Effector memory CD8-positive, alpha-beta T cell (primary cell): ENCODE measurements around the gene MRPL47.

Experiments used
- ATAC-seq: fragments of 150-1000 bp; cut with Tn5 transposase; replicated peaks from 2 replicates; pipeline ENCODE4 v1.10.0; 2021; ENCODE audit warnings: mild to moderate bottlenecking, moderate library complexity
- DNase-seq, 3 experiments: peaks; one replicate each; pipeline ENCODE4 v3.0.0; 2021
- H3K27ac Mint-ChIP-seq, 2 donors: one replicate each; pipeline ENCODE4 v1.8.0; 2022; ENCODE audit warnings: mild to moderate bottlenecking in 2 of 2, mixed read lengths in 2 of 2, moderate library complexity in 2 of 2
- H3K27me3 Mint-ChIP-seq, 2 donors: one replicate each; pipeline ENCODE4 v1.8.0; 2022; ENCODE audit warnings: mixed read lengths in 2 of 2
- H3K36me3 Mint-ChIP-seq: one replicate; pipeline ENCODE4 v1.8.0; 2022; ENCODE audit warnings: mild to moderate bottlenecking, moderate library complexity, mixed read lengths; ENCODE audit not compliant: insufficient read depth
- H3K4me1 Mint-ChIP-seq, 2 donors: one replicate each; pipeline ENCODE4 v1.8.0; 2022; ENCODE audit warnings: low read depth in 2 of 2, mixed read lengths in 2 of 2
- H3K4me3 Mint-ChIP-seq, 2 donors: one replicate each; pipeline ENCODE4 v1.8.0; 2022; ENCODE audit warnings: mild to moderate bottlenecking in 2 of 2, mixed read lengths in 2 of 2, moderate library complexity in 2 of 2
- H3K9me3 Mint-ChIP-seq, 2 donors: one replicate each; pipeline ENCODE4 v1.8.0; 2022; ENCODE audit warnings: mixed read lengths in 2 of 2

MRPL47 gene

DNA sequence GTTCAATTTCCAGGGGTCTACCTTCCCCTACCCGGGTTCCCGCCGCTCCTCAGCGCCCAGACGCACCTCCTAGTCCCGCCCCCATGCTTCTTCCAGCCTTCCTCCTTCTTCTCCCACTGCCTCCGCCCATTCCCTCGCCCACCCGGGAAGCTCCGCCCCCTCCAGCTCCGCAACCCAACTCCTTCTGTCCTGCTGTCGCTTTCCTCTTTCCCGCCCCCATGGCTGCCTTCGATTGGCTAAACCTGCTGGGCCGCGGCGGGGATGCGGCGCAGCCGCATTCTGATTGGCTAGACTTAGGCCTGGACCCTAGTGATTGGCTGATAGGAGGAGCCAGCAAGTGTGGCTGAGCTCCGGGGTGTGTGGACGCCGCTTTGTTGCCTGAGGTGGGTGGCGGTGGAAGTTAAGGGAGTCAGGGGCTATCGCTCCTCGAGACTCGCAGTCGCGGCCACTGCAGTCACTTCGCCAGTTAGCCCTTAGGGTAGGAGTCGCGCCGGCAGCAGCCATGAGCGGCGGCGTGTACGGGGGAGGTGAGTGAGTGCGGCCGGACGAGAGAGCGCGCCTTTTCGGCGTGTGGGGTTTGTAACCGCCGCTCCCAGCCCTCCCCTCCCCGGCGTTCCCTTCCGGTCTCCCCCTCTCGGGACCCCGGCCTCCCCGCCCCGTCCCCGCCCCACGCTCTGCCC lies 41.7 kb downstream of the MRPL47 start, which contains the start of gene ACTL6A:
Gene ACTL6A (plus strand): TSS at position 336 of the 680 bp plus-strand sequence. CDS start 167 bp downstream, at position 503.
- peaks cover 8% of the 10 kb centered on the region for H3K36me3 Mint-ChIP-seq
- H3K27ac Mint-ChIP-seq: peak within 1 kb of the TSS; percentile 73 to 87
- H3K27me3 Mint-ChIP-seq: no peaks in the 10 kb centered on the region
- DNase-seq: peak; percentile 93 to 94 (median 94)
- H3K9me3 Mint-ChIP-seq: no peaks in the 10 kb centered on the region
- peak within 1 kb of the TSS; percentile 95 for H3K4me3 Mint-ChIP-seq
- peak; percentile 91 for ATAC-seq
- peaks cover 17 to 24% of the 10 kb centered on the region in 2 donors for H3K4me1 Mint-ChIP-seq

DNA sequence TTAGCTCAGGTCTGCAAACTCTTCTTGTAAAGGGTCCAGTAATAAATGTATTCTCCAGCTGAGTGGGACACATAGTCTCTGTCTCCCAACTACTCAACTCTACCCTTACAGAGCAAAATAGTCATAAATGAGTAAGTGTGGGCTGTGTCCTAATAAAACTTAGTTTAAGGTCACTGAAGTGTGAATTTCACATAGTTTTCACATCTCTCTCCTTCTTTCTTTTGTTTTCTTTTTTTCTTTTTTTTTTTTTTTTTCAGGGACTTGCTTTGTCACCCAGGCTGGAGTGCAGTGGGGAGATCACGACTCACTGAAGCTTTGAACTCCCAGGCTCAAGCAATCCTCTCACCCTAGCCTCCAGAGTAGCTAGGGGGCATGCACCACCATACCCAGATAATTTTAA lies 43.6 kb downstream of the MRPL47 start:
- Mint-ChIP-seq H3K36me3 (peaks cover 8% of the 10 kb centered on the region), H3K27ac (no peak overlapping the region), H3K9me3 (no peaks in the 10 kb centered on the region), H3K4me1 (peaks cover 17 to 22% of the 10 kb centered on the region in 2 donors), H3K4me3 (no peak overlapping the region), H3K27me3 (no peaks in the 10 kb centered on the region)
- ATAC-seq: no peak
- no peak for DNase-seq

DNA sequence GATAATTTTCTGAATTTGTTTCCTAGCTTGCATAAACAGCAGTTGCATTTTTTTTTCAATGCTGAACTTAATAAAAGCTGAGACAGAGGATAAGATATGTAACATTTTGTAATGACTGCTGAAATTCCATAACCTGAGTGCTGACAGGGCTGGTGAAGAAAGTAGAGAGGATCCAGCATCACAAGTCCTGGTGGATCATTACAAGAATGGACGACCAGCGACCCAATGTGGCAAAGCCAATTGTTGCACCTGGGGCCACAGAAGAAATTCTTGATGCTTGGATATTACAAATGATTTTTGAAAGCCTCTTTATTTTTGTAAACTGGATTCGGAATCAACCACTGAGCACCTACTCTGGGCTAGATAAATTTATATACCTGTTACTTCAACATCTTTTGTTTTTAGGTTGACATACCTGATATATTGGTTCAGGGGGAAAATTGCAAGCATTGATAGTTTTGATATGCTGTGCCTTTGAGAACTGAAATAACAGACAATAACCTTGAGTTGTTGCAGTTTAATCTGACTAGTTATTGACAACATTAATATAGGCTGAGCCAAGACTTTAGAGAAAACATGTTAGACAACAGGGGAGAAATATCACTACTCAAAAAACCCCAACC lies 45.6 kb downstream of the MRPL47 start:
- peaks cover 8% of the 10 kb centered on the region for H3K36me3 Mint-ChIP-seq
- no peak overlapping the region for H3K4me3 Mint-ChIP-seq
- DNase-seq: peak; percentile 9 to 37 (median 27)
- no peaks in the 10 kb centered on the region for H3K9me3 Mint-ChIP-seq
- no peaks in the 10 kb centered on the region for H3K27me3 Mint-ChIP-seq
- peaks cover 8 to 9% of the 10 kb centered on the region in 2 donors for H3K4me1 Mint-ChIP-seq
- ATAC-seq: no peak
- H3K27ac Mint-ChIP-seq: no peak overlapping the region

DNA sequence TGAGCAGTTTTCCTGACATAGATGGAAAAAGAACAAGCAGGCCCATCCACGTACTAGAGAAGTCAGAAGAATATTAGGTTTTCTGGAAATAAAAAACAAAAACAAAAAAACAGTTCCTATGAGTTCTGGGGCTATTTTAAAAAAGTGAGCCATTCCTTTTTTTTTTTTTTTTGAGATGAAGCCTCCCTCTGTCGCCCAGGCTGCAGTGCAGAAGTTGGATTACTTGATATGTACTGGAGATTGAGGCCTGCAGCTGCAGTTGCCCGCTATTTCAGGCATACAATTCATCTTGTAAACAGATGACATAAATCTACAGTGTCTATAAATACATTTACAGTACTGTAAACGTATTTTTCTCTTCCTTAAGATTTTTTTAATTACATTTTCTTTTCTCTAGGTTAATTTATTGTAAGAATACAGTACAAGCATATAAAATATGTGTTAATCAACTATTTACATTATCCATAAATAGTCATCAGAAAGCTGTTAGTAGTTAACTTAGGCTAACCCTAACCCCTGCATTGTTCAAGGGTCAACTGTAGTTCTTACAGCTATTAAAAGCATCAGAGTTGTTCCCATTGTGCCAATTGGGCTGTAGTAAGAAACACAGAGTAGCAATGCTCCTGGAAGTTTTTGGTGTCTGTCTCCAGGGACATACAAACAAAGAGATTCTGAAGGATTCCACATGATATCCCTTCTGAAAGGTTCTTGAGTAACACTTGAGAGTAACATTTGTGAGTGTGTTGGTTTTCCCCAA lies 52.9 kb downstream of the MRPL47 start:
- Mint-ChIP-seq H3K36me3 (no peaks in the 10 kb centered on the region), H3K9me3 (no peaks in the 10 kb centered on the region), H3K4me3 (no peak overlapping the region), H3K4me1 (no peaks in the 10 kb centered on the region), H3K27me3 (no peaks in the 10 kb centered on the region), H3K27ac (no peak overlapping the region)
- DNase-seq: no peak
- ATAC-seq: no peak

DNA sequence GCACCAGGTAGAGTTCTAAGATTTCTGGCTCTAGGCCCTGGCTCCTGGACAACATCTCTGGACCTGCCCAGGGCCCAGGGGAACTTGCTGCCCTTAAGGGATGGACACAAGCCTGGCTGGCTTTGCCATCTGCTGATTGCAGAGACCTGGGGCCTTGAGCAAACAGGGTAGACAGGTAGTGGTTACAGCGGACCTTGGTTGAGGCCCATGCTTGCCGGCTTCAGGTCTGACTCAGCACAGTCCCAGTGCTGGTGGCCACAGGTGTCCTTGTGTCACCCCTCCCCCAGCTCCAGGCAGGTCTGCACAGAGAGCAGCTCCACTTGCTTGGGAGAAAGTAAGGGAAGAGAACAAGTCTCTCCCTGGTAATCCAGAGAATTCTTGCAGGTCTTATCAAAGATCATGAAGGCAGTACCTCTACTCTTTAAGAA lies 57.6 kb downstream of the MRPL47 start:
- H3K4me1 Mint-ChIP-seq: no peaks in the 10 kb centered on the region
- ATAC-seq (no peak), DNase-seq (no peak)
- H3K27me3 Mint-ChIP-seq: peaks cover 0 to 5% of the 10 kb centered on the region in 2 donors
- H3K4me3 Mint-ChIP-seq: no peak overlapping the region
- H3K9me3 Mint-ChIP-seq: no peaks in the 10 kb centered on the region
- no peaks in the 10 kb centered on the region for H3K36me3 Mint-ChIP-seq
- H3K27ac Mint-ChIP-seq: no peak overlapping the region

DNA sequence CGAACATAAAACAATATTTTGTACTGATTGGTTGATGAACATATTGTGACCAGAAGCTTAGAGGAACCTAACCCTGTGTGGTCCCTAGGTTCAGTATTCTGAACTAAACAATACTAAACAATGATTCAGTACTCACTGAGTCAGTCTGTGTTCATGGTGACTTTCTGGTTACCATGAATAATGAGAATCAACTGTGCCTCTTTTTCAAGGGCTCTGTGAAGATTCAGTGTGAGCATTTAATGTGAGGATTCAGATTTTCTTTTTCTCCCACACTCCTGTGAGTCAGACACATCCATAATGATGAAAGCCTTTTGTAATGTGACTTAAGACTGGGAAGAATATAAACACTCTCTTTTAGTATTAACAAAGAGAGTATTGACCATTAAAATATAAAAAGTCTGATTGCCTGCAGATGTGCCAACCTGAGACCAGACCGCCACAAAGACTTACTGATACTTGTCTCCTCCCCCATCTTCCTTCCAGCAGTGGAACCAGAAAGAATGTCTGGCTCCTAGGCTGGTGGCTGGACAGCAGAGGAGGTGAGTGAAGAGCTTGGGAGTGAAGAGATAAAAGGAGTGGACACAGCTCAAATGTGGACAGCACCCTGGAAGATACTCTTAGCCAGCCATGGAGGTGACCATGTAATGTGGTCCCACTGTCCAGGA lies 59.3 kb downstream of the MRPL47 start:
- ATAC-seq: no peak
- H3K27me3 Mint-ChIP-seq: peaks cover 0 to 5% of the 10 kb centered on the region in 2 donors

DNA sequence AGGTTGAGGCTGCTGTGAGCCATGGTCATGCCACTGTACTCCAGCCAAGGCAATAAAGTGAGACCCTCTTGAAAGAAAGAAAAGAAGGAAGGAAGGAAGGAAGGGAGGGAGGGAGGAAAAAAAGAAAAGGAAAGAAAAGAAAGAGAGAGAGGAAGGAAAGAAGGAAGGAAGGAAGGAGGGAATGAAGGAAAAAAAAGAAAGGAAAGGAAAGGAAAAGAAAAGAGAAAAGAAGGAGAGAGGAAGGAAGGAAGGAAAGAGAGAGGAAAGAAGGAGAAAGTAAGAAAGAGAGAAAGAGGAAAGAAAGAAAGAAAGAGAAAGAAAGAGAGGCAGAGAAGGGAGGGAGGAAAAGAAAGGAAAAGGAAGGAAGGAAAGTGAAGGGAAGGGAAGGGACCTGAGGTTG lies 62.1 kb downstream of the MRPL47 start:
- H3K27ac Mint-ChIP-seq: no peak overlapping the region
- no peak overlapping the region for H3K4me3 Mint-ChIP-seq
- no peaks in the 10 kb centered on the region for H3K9me3 Mint-ChIP-seq
- H3K4me1 Mint-ChIP-seq: no peaks in the 10 kb centered on the region
- no peak for ATAC-seq
- peaks cover 0 to 5% of the 10 kb centered on the region in 2 donors for H3K27me3 Mint-ChIP-seq
- no peaks in the 10 kb centered on the region for H3K36me3 Mint-ChIP-seq
- no peak for DNase-seq

More for the DNA sequence above, 59.3 kb downstream of the MRPL47 start:
- Mint-ChIP-seq H3K9me3 (no peaks in the 10 kb centered on the region), H3K36me3 (no peaks in the 10 kb centered on the region), H3K27ac (no peak overlapping the region), H3K4me3 (no peak overlapping the region), H3K4me1 (no peaks in the 10 kb centered on the region)
- DNase-seq: no peak

DNA sequence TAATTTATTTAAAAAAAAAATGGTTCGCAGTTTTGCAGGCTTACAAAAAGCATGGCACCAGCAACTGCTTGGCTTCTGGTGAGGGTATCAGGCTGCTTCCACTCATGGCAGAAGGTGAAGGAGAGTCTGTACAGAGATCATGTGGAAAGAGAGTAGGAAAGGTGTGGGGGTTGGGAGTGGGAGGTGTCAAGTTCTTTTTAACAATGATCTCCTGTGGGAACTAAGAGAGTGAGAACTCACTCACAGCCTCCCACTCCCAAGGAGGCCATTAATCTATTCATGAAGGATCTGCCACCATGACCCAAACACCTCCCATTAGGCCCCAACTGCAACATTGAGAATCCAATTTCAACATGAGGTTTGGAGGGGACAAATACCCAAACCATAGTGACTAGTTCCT lies 62.8 kb downstream of the MRPL47 start:
- no peaks in the 10 kb centered on the region for H3K9me3 Mint-ChIP-seq
- H3K27ac Mint-ChIP-seq: no peak overlapping the region
- peaks cover 0 to 5% of the 10 kb centered on the region in 2 donors for H3K27me3 Mint-ChIP-seq
- no peaks in the 10 kb centered on the region for H3K36me3 Mint-ChIP-seq
- no peak for DNase-seq
- ATAC-seq: no peak
- H3K4me1 Mint-ChIP-seq: no peaks in the 10 kb centered on the region
- no peak overlapping the region for H3K4me3 Mint-ChIP-seq

DNA sequence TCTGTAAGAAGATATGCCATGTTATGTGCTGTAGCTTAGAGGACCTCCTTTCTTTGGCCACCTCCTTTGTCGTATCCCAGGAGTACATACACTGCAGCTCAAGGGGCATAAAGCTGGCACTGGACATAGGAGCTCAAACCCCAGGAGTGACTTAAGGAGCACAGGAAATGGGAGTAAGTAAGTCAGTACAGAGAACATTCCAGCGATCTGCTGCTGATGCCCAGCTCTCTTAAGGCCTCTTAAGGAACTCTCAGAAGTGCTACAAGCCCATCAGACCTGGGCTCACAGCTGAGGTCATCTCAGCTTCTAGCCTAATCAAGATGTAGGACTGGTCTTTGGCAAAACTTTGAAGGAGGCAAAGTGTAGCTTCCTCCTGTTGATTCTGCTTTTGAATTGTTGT lies 63.3 kb downstream of the MRPL47 start:
- H3K27me3 Mint-ChIP-seq: peaks cover 0 to 5% of the 10 kb centered on the region in 2 donors
- DNase-seq (no peak), ATAC-seq (no peak)
- no peak overlapping the region for H3K4me3 Mint-ChIP-seq
- no peaks in the 10 kb centered on the region for H3K9me3 Mint-ChIP-seq
- H3K36me3 Mint-ChIP-seq: no peaks in the 10 kb centered on the region
- H3K4me1 Mint-ChIP-seq: no peaks in the 10 kb centered on the region
- H3K27ac Mint-ChIP-seq: no peak overlapping the region
